ENCODE measurements around the gene IGF1R.

DNA sequence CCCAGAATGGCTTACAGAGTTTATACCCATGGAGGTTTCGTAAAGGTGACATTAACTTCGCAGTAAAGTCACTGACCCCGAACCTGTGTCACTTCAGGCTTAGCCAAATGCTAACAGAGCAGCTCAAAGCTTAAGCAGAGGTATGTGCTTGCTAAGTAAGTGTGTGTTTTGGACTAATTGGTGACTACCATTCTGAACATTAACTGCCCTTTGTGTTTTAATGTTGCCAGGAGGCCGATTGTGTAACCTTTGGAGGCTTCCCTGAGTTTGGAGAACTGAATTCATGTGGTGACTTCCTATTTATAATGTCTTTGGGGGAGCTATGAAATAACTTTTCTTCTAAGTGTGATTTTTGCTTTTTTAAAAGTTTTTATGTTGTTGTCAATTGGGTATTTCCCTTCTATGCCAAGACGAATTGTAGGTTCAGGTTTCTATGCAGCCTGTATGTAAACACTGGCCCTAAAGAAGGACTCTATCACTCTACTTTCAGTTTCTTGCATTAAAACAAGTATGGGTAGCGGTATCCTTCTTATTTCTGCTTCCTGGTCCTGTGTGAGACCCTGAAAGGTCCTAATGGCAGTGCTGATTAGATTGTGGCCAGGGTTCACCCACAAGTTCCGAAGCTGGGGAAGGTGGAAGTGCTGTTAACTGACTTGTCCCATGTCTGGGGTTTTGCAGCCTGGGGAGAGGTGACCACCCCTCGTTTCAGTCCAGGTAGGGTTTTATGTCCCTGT, 86.3 kb downstream of the IGF1R start:
- TF ChIP-seq, protein P1, sequence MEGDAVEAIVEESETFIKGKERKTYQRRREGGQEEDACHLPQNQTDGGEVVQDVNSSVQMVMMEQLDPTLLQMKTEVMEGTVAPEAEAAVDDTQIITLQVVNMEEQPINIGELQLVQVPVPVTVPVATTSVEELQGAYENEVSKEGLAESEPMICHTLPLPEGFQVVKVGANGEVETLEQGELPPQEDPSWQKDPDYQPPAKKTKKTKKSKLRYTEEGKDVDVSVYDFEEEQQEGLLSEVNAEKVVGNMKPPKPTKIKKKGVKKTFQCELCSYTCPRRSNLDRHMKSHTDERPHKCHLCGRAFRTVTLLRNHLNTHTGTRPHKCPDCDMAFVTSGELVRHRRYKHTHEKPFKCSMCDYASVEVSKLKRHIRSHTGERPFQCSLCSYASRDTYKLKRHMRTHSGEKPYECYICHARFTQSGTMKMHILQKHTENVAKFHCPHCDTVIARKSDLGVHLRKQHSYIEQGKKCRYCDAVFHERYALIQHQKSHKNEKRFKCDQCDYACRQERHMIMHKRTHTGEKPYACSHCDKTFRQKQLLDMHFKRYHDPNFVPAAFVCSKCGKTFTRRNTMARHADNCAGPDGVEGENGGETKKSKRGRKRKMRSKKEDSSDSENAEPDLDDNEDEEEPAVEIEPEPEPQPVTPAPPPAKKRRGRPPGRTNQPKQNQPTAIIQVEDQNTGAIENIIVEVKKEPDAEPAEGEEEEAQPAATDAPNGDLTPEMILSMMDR (conservative IDR thresholded peaks at IDR 0.05 in 1 of 2, IDR thresholded peaks at IDR 0.05 in 1 of 2; ENCODE audit: extremely low read depth in 1 of 2, insufficient read depth in 1 of 2, low read depth in 1 of 2, low read length in 2 of 2), result no peak
- no peak for TF ChIP-seq EZH2 (IDR thresholded peaks at IDR 0.05; ENCODE audit: borderline replicate concordance, low read length)

Data from mammary epithelial cell (primary cell).